Erythroblast (primary cell): ENCODE results near the gene DUSP10.

Experiments used
- DNase-seq, 2 experiments: peaks; one replicate each; lab custom pipeline; 2025; lab: John Stamatoyannopoulos, UW
- GATA1 ChIP-seq: IDR thresholded peaks from 2 replicates; pipeline ENCODE4 v1.6.1; 2011; ENCODE audit warnings: low read depth, mild to moderate bottlenecking, control low read depth, low read length, moderate library complexity
- POLR2A ChIP-seq: IDR thresholded peaks from 2 replicates; pipeline ENCODE4 v1.6.1; 2011; ENCODE audit warnings: mild to moderate bottlenecking, low read length

The DUSP10 gene

GRCh38 chr1:221776495-221777301, 34.8 kb upstream of the DUSP10 start:
- TF ChIP-seq GATA1: no peak
- no peak for TF ChIP-seq POLR2A
- no peak for DNase-seq

GRCh38 chr1:221775206-221775605, 33.3 kb upstream of the DUSP10 start:
- DNase-seq: no peak
- no peak for TF ChIP-seq GATA1
- no peak for TF ChIP-seq POLR2A

GRCh38 chr1:221774054-221774842, 32.4 kb upstream of the DUSP10 start:
- no peak for DNase-seq
- TF ChIP-seq GATA1 (no peak), POLR2A (no peak)

- no peak for DNase-seq
- TF ChIP-seq POLR2A: no peak
- no peak for TF ChIP-seq GATA1
These were observed 31.5 kb upstream of the DUSP10 start for GRCh38 chr1:221773383-221773782.

GRCh38 chr1:221772117-221772516, 30.2 kb upstream of the DUSP10 start:
- TF ChIP-seq POLR2A: no peak
- TF ChIP-seq GATA1: no peak
- DNase-seq: no peak

GRCh38 chr1:221768444-221769066, 26.7 kb upstream of the DUSP10 start:
- TF ChIP-seq POLR2A (no peak), GATA1 (no peak)
- no peak for DNase-seq

- no peak for DNase-seq
- TF ChIP-seq POLR2A: no peak
- no peak for TF ChIP-seq GATA1
These were observed 24.3 kb upstream of the DUSP10 start for GRCh38 chr1:221766210-221766609.

- no peak for TF ChIP-seq POLR2A
- no peak for TF ChIP-seq GATA1
These were observed 23.6 kb upstream of the DUSP10 start for GRCh38 chr1:221765527-221765926.

GRCh38 chr1:221762121-221762520, 20.2 kb upstream of the DUSP10 start:
- no peak for TF ChIP-seq POLR2A
- TF ChIP-seq GATA1: no peak
- DNase-seq: no peak

More at GRCh38 chr1:221765527-221765926, 23.6 kb upstream of the DUSP10 start:
- no peak for DNase-seq

GRCh38 chr1:221761354-221762002, 19.6 kb upstream of the DUSP10 start:
- no peak for DNase-seq
- TF ChIP-seq GATA1: no peak
- TF ChIP-seq POLR2A: no peak

GRCh38 chr1:221760911-221761310, 19.0 kb upstream of the DUSP10 start:
- DNase-seq: no peak
- TF ChIP-seq GATA1 (no peak), POLR2A (no peak)

- peak; percentile 14 to 65 for DNase-seq
- TF ChIP-seq GATA1 (no peak), POLR2A (no peak)
These were observed 17.5 kb upstream of the DUSP10 start for GRCh38 chr1:221759436-221759835.

GRCh38 chr1:221758455-221758854, 16.6 kb upstream of the DUSP10 start:
- no peak for DNase-seq
- TF ChIP-seq GATA1: no peak
- TF ChIP-seq POLR2A: no peak
